Fibroblast of mammary gland (primary cell): ENCODE data around the gene H19.

Source experiments
- DNase-seq: peaks from one replicate; pipeline ENCODE4 v3.0.0-alpha.2; 2010; ENCODE audit warnings: low read depth
- H3K4me3 ChIP-seq: 2 replicates; pipeline ENCODE4 v1.5.1; 2011; ENCODE audit warnings: low read depth, mild to moderate bottlenecking, low read length, moderate library complexity; ENCODE audit not compliant: control insufficient read depth
- TF ChIP-seq, protein P1 (sequence below): conservative IDR thresholded peaks from 2 replicates; pipeline ENCODE4 v1.5.1; 2011; ENCODE audit warnings: low read depth, low read length, inconsistent platforms; ENCODE audit not compliant: control insufficient read depth, insufficient read depth

The H19 gene

DNA sequence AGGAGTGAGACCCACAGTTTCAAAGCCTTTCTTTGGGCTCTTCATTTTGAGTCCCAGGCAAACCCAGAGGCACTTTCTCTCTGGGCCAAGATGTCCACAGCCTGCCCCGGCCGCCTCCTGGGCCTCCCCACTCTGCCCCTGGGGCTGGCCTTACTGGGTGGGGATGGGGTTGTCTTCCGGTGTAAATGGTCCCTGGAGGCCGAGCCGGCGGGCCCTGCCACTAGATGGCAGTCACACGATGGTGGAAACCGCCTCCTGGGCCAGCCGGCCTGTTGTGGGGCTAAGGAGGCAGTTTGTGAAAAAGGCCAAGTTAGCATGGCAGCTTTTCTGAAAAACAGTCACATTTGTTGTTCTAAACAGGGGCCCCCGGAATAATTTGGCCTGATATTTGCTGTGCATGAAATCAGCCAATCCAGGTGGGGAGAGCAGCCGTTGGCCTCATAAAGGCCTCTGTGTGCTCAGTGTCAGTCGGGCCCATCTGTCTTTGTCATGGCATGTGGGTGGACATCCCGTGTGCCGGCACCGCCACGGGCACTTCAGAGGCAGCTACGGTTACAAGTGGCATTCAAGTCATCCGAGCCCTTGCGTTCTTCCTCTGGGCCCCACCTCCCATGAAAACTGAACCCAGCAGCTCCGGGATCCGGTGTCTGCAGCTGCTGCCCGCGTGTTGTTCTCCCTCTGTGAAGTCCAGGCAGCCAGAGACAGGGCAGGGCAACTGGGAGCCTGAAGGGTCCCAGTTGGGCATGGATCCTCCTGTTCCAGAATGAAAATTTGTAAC, 44.0 kb downstream of the H19 start:
- TF ChIP-seq, protein P1, sequence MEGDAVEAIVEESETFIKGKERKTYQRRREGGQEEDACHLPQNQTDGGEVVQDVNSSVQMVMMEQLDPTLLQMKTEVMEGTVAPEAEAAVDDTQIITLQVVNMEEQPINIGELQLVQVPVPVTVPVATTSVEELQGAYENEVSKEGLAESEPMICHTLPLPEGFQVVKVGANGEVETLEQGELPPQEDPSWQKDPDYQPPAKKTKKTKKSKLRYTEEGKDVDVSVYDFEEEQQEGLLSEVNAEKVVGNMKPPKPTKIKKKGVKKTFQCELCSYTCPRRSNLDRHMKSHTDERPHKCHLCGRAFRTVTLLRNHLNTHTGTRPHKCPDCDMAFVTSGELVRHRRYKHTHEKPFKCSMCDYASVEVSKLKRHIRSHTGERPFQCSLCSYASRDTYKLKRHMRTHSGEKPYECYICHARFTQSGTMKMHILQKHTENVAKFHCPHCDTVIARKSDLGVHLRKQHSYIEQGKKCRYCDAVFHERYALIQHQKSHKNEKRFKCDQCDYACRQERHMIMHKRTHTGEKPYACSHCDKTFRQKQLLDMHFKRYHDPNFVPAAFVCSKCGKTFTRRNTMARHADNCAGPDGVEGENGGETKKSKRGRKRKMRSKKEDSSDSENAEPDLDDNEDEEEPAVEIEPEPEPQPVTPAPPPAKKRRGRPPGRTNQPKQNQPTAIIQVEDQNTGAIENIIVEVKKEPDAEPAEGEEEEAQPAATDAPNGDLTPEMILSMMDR = peak; percentile 3
- no peak overlapping the region for H3K4me3 ChIP-seq
- no peak for DNase-seq

DNA sequence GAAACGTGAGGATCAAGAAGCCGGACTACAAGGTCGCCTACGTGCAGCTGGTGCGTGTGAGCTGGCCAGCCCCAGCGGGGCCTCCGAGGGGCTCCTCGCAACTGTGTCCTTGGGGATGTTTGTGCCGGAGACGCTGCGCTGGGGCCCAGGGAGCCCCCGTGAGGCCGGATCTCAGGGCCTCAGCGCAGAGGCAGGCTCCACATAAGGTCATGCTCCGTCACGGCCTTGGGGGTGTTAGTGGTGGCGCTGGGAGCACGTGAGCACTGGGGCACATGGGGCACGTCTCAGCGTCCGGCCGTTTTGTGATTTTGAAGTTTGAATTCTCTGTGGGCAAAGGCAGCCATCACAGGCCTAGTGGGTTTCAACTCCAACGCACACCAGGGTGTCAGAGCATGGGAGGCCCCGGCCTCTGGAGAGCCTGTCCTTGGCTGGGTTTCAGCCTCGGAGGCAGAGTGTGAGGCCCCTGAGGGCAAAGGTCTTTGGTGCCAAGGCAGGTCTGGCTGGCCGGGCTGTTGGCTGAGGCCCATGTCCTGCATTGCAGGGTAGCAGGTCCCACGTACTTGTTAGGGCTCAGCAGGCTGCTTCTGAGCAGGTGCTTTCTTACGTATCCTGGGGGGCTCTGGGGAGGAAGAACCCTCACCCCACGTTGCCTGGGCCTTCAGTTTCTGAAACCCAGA, 44.7 kb downstream of the H19 start:
- no peak for DNase-seq
- no peak overlapping the region for H3K4me3 ChIP-seq
- TF ChIP-seq, protein P1 = no peak

DNA sequence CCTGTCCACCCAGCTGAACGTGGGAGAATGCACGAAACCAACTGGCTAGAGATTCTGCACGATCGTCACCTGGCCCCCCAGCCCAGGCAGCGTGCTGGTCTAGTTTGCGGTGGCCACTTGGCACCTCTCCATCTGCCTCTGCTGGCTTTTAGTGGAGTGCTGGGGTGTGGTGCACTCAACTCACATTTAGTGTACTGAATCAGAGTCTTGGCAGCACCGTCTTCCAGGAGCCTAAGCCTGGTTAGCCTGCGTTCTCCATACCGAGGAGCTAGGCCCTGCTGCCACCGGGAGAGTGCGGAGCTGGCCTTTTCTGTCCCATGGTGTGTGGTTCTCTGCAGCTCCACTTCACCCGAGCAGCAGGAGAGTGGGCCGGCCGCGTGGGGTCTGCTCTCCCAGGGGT, 47.7 kb downstream of the H19 start:
- H3K4me3 ChIP-seq = no peak overlapping the region
- no peak for DNase-seq
- TF ChIP-seq, protein P1 = no peak

DNA sequence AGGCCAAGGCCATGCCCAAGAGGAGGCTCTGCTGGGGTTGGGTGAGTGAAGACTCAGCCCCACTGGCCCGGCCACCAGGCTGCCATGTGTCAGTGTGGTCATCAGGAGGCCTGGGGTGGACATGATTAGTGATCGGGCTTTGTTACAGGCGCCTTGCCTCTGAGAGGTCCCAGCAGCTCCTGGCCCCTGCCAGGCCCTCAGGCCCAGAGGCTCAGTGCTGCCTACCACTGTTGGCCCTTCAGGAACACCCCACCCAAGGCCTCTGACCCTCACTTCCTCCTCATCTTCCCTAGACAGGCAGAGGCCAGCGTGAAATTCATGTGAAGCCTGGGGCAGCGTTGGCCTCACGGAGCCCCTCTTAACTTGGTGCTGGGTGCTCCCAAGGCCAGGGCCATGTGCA, 48.3 kb downstream of the H19 start:
- TF ChIP-seq, protein P1 = no peak
- DNase-seq = no peak
- H3K4me3 ChIP-seq = no peak overlapping the region

DNA sequence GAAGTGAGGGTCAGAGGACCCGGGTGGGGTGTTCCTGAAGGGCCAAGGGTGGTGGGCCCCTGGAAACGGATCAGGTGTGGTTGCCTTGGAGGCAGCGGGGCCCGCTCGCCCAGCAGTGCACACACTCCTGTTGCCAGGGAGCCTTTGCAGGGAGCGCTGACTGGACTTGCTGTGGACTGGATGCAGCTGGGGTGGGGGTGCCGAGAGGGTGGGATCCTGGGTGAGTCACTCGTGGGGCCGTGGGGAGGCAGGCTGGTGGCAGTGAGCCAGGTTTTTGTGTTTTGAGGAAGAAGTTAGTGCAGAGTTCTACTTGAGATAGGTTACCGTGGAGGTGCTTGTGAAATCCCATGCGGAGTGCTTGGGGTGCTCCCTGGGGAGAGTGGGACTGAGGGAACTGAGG, 49.3 kb downstream of the H19 start:
- TF ChIP-seq, protein P1 = no peak

DNA sequence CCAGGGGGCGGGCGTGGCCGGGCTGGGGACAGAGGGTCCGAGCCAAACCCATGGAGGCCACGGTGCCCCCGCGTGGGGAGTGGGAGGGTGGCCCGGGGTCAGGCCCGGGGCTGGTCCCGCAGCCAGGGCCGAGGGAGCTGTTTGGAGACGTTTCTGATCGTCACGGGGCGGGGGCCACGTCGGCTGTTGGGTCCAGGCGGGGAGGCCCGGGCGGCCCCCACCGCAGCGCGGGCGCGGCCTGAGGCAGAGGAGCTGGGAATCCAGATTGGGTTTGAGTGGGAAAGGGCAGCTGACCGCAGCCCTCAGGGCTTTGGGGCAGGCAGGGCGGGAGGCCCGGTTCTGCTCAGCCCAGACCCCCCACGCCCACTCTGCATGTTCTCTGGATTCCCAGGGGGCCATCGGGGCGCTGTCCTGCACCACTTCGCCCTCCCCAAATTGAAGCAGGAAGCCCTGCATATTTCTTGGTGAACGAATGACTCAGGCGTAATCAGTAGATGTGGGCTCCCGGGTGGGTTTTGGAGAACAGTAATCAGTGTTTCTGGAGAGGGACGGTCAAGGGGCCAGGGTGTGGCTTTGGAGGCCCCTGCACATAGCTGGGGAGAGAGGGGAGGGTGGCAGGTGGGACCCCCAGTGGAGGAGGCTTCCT, 49.9 kb downstream of the H19 start:
- TF ChIP-seq, protein P1 = no peak
- no peak overlapping the region for H3K4me3 ChIP-seq
- DNase-seq = no peak

More for the DNA sequence above, 49.3 kb downstream of the H19 start:
- DNase-seq = no peak
- no peak overlapping the region for H3K4me3 ChIP-seq
